OCI-LY1 (cell line): ENCODE data around the gene BCKDHB.

Experiments
- H2AFZ ChIP-seq: fragments of 200-600 bp; sonication (generic), shearing (Covaris generic); 2 replicates; pipeline ENCODE4 v1.6.0; 2014; ENCODE audit warnings: antibody characterized with exemption, mild to moderate bottlenecking, low read length
- H3F3A ChIP-seq: fragments of 200-600 bp; sonication (generic), shearing (Covaris generic); 2 replicates; pipeline ENCODE4 v1.6.0; 2014; ENCODE audit warnings: mild to moderate bottlenecking, antibody characterized with exemption, low read length, moderate library complexity; ENCODE audit not compliant: insufficient read depth
- H3K27ac ChIP-seq: fragments of 200-600 bp; sonication (generic); 2 replicates; pipeline ENCODE4 v1.5.1; 2014; ENCODE audit warnings: low read length, mixed run types, mild to moderate bottlenecking, low read depth; ENCODE audit not compliant: poor library complexity, severe bottlenecking
- H3K27me3 ChIP-seq: fragments of 200-600 bp; sonication (generic); 2 replicates; pipeline ENCODE4 v1.6.0; 2014; ENCODE audit warnings: antibody characterized with exemption, mild to moderate bottlenecking, low read length, moderate library complexity; ENCODE audit not compliant: insufficient read depth
- H3K36me3 ChIP-seq: fragments of 200-600 bp; sonication (generic); 2 replicates; pipeline ENCODE4 v1.6.1; 2014; ENCODE audit warnings: mild to moderate bottlenecking, antibody characterized with exemption, low read length, moderate library complexity, mixed read lengths; ENCODE audit not compliant: insufficient read depth
- H3K4me1 ChIP-seq: fragments of 200-600 bp; sonication (generic); 2 replicates; pipeline ENCODE4 v1.5.1; 2014; ENCODE audit warnings: mild to moderate bottlenecking, low read length, moderate library complexity; ENCODE audit not compliant: insufficient read depth, severe bottlenecking
- H3K4me2 ChIP-seq: fragments of 200-600 bp; sonication (generic), shearing (Covaris generic); 2 replicates; pipeline ENCODE4 v1.6.1; 2014; ENCODE audit warnings: low read length
- H3K4me3 ChIP-seq: fragments of 200-600 bp; sonication (generic); 2 replicates; pipeline ENCODE4 v1.5.1; 2014; ENCODE audit warnings: low read length, low read depth, mild to moderate bottlenecking, mixed read lengths; ENCODE audit not compliant: poor library complexity, severe bottlenecking
- H3K79me2 ChIP-seq: fragments of 200-600 bp; shearing (Covaris generic); 2 replicates; pipeline ENCODE4 v1.6.1; 2016; ENCODE audit warnings: mixed run types, low read length, mixed read lengths; ENCODE audit not compliant: insufficient read depth
- H3K9ac ChIP-seq: fragments of 200-600 bp; sonication (generic), shearing (Covaris generic); 2 replicates; pipeline ENCODE4 v1.6.1; 2014; ENCODE audit warnings: mild to moderate bottlenecking, low read length, mixed read lengths
- H3K9me2 ChIP-seq: fragments of 200-600 bp; sonication (generic), shearing (Covaris generic); 2 replicates; pipeline ENCODE4 v1.6.1; 2014; ENCODE audit warnings: low read depth, mild to moderate bottlenecking, low read length, mixed read lengths
- H3K9me3 ChIP-seq: fragments of 200-600 bp; shearing (Covaris generic); 2 replicates; pipeline ENCODE4 v1.6.1; 2014; ENCODE audit warnings: low read length, mixed read lengths
- H4K20me1 ChIP-seq: fragments of 200-600 bp; sonication (generic), shearing (Covaris generic); 2 replicates; pipeline ENCODE4 v1.6.0; 2016; ENCODE audit warnings: mild to moderate bottlenecking, low read length; ENCODE audit not compliant: insufficient read depth
- EZH2 ChIP-seq: fragments of 200-600 bp; sonication (generic), shearing (Covaris generic); IDR thresholded peaks from 2 replicates; pipeline ENCODE4 v1.8.0; 2017; ENCODE audit warnings: borderline replicate concordance, mixed run types, mild to moderate bottlenecking, antibody characterized with exemption, low read length, moderate library complexity, mixed read lengths
- TF ChIP-seq, protein P1 (sequence below): fragments of 200-600 bp; sonication (generic), shearing (Covaris generic); IDR thresholded peaks from 2 replicates; pipeline ENCODE4 v1.5.1; 2017; ENCODE audit warnings: mild to moderate bottlenecking, antibody characterized with exemption, low read length, moderate library complexity, mixed read lengths

BCKDHB gene

DNA sequence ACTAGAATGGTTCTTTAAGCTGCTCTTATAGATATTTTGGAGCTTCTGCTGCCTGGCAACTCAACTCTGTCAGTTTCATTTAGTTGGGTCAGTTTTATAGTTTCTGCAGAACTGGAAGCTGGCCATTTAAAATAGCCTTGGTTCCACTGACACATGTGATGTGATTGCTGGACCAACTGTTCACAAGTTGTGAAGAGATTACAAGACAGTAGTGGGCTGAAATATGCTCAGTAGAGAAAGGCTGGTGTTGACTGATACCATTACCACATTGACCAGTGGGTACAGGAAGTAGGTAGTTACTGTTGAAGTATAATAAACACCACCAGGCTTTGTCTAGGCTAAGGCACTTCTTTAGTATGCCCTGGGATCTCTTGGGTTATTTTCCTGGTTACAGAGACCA, 39.0 kb downstream of the BCKDHB start:
- H3K79me2 ChIP-seq: no peaks in the 10 kb centered on the region
- H3K27me3 ChIP-seq: no peaks in the 10 kb centered on the region
- no peak overlapping the region for H2AFZ ChIP-seq
- no peak overlapping the region for H3K4me2 ChIP-seq
- no peak overlapping the region for H3K27ac ChIP-seq
- H3K9ac ChIP-seq: no peak overlapping the region
- H3K36me3 ChIP-seq: no peaks in the 10 kb centered on the region; the same call in 1 of the 2 replicates
- H3K4me1 ChIP-seq: no peaks in the 10 kb centered on the region
- H3K9me2 ChIP-seq: no peaks in the 10 kb centered on the region
- no peaks in the 10 kb centered on the region for H3F3A ChIP-seq
- TF ChIP-seq, protein P1, sequence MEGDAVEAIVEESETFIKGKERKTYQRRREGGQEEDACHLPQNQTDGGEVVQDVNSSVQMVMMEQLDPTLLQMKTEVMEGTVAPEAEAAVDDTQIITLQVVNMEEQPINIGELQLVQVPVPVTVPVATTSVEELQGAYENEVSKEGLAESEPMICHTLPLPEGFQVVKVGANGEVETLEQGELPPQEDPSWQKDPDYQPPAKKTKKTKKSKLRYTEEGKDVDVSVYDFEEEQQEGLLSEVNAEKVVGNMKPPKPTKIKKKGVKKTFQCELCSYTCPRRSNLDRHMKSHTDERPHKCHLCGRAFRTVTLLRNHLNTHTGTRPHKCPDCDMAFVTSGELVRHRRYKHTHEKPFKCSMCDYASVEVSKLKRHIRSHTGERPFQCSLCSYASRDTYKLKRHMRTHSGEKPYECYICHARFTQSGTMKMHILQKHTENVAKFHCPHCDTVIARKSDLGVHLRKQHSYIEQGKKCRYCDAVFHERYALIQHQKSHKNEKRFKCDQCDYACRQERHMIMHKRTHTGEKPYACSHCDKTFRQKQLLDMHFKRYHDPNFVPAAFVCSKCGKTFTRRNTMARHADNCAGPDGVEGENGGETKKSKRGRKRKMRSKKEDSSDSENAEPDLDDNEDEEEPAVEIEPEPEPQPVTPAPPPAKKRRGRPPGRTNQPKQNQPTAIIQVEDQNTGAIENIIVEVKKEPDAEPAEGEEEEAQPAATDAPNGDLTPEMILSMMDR: no peak
- TF ChIP-seq EZH2: no peak
- no peaks in the 10 kb centered on the region for H4K20me1 ChIP-seq
- no peak overlapping the region for H3K4me3 ChIP-seq
- no peaks in the 10 kb centered on the region for H3K9me3 ChIP-seq

DNA sequence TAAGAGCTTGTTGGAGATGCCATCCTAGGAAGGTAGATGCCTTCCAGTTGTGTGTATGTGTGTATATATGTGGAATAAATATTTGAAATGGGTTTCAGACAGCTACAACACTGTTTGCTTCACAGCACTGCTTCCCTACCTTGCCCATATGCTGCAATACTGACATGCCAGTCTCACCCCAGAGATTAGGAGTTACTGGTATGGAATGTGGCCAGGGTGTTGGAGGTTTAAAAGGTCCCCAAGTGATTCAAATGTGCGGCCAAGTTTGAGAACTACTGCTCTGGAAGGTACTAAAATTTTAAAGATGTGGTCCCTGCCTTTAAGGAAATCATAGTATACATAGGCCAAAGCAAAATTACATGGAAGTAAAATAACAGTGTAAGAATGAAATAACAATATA, 39.5 kb downstream of the BCKDHB start:
- Histone ChIP-seq H3K27ac (no peak overlapping the region), H3K4me2 (no peak overlapping the region), H3K9me2 (no peaks in the 10 kb centered on the region), H3K36me3 (no peaks in the 10 kb centered on the region; the same call in 1 of the 2 replicates), H3F3A (no peaks in the 10 kb centered on the region), H2AFZ (no peak overlapping the region), H3K27me3 (no peaks in the 10 kb centered on the region), H3K79me2 (no peaks in the 10 kb centered on the region), H3K4me3 (no peak overlapping the region), H3K4me1 (no peaks in the 10 kb centered on the region), H4K20me1 (no peaks in the 10 kb centered on the region), H3K9ac (no peak overlapping the region), H3K9me3 (no peaks in the 10 kb centered on the region)
- no peak for TF ChIP-seq EZH2
- TF ChIP-seq, protein P1: no peak

- H3K9me2 ChIP-seq: no peaks in the 10 kb centered on the region
- H2AFZ ChIP-seq: no peak overlapping the region
- no peak overlapping the region for H3K4me2 ChIP-seq
- no peak overlapping the region for H3K4me3 ChIP-seq
- no peaks in the 10 kb centered on the region for H3F3A ChIP-seq
- H3K9ac ChIP-seq: no peak overlapping the region
- no peaks in the 10 kb centered on the region for H3K9me3 ChIP-seq
- H4K20me1 ChIP-seq: no peaks in the 10 kb centered on the region
- no peaks in the 10 kb centered on the region; the same call in 1 of the 2 replicates for H3K36me3 ChIP-seq
- no peaks in the 10 kb centered on the region for H3K79me2 ChIP-seq
- no peaks in the 10 kb centered on the region for H3K27me3 ChIP-seq
- H3K27ac ChIP-seq: no peak overlapping the region
- TF ChIP-seq, protein P1: no peak
- TF ChIP-seq EZH2: no peak
- H3K4me1 ChIP-seq: no peaks in the 10 kb centered on the region
These were observed 41.7 kb downstream of the BCKDHB start for GRCh38 chr6:80148220-80148619.
